GM18870 (cell line): Measurements from ENCODE around the gene DDX20.
"Not testable (repeated sequence)": the region's sequence is repeated elsewhere in the genome, so short reads cannot be mapped to it uniquely, and the experiment has no call there.

Experiments used
- ATAC-seq: cut with Tn5 transposase; IDR thresholded peaks from one replicate; pipeline ENCODE4 v1.9.1; 2021; ENCODE audit warnings: moderate library complexity; ENCODE audit not compliant: unreplicated experiment

The DDX20 gene

DNA sequence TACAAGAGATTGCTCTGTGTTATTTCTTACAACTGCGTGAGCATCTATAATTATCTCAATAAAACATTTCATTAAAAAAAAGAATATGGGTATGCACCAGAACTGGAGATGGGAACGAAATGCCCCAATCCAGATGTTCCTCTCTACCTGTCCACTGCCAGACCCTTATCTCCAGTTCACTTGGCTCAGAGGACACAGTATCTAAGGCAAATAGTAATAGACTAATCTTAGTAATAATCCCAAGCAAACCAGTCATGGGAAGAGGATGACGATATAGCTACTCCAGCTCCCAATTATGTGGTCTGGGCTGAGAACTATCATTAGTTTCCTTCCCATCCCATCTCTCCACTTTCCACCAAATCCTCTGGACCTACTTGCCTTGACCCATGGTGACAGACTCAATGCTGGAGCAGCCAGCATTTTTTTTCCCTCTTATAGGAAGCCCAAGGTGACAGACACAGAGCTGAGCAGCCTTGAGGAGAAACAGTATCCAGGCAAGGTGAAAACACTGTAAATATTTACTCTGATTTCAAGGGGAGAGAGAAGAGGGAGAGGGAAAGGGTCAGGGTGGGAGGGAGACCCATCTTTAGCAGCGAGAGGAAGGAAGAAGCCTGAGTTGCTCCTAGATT is 28.7 kb downstream of the DDX20 start:
- no peak for ATAC-seq

DNA sequence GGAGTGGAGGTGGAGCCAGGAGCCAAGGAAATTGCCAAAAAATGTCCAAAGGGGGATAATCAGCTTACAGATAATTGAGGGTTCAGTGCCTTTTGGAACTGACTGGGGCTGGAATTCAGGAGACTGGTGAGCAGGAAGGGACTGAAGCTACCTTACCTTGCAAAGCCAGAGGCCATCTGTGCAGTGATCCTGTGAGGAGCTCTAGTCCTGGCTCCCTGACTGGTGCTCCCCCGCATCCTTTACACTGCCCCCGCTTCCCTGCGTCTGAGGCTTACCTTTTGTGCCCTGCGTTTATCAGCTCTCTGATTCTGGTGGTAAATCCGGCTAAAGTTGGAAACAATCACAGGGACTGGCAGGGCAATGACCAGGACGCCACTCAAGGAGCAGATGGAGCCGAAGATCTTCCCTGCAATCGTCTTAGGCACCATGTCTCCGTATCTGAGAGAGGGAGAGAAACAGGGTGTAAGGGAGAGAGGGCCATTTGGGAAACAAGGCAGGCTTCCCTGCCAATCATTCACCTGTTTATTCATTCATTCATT is 31.0 kb downstream of the DDX20 start:
- ATAC-seq: no peak

DNA sequence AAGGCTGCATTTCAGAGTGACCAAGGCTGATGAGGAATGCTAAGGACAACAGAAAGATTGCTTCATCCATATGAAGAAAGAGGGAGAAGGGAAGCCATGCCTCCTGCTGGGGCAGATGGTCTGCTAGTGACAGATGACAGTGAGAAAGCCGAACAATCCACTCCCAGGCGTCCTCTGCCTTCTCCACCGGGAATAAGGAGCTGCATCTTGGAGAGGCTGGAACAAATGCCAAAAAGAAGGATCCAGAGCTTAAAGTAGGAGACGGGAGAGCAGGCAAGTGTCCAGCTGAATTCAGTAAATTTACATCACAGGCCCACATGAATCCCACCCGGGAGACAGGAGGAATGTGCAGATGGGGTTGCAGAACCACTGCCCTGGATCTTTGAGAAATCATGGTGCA is 33.4 kb downstream of the DDX20 start:
- no peak for ATAC-seq

DNA sequence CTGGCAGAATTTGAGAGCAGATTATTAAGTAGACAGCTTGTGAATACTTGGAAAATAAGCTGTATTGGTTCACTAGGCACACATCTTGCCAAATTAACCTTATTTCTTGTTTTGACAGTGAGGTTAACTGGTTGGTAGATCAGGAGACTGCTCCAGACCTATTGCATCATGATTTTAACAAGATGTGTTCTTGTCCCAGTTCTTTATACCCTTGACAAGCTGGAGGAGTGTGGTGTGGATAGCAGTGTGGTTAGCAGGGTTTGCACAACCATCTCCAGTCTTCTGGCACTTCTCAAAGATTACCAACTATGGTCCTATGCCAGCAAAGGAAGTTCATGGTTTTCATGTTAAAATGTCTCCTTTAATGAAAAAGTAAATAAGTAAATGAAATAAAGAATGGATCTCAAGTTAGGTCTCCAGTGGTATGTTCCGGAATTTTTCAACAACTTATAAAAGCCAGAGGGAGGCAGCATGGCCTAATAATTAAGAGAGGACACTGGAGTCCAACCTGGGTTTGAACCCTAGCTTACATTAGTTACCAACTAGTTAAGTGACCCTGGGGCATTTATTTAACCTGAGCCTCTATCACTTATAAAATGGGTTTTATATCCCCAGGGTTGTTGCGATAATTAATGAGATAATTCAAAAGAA is 34.1 kb downstream of the DDX20 start:
- ATAC-seq: no peak

DNA sequence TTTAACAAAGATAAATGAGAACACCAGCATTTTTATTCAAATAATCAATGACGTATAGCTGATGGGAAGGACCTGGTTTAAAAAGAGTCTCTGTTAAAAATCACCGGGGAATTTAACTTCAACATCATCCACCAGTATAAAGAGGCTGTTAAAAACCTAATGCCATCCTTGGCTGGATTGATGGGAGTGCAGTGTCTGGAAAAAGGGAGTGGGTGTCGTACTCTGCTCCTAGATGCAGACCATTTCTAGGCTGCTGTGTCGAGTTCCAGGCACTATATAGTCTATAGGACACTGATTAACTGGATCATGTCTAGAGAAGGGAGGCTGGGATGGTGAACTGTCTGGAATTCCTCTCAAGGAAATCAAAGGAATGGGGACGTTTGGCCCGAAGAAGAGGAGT is 36.1 kb downstream of the DDX20 start:
- ATAC-seq: no peak

DNA sequence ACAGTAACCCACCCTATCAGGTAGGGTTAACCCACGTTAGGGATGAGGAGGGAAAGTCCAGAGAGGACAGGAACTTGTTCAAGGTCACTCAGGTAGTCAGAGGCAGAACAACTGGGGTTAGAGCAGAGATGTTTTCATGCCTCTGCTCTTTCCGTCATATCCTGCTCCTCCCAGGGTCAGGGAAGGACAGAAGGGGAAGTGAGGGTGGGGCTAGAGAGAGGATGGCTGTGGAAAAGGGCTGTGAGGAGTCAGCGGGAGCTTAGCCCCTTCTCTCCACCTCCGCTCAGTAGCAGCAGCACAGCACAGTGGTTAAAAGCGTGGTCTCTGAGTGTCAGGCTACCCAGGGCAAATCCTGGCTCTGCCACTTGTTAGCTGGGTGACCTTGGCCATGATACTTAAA is 36.5 kb downstream of the DDX20 start:
- ATAC-seq: no peak

DNA sequence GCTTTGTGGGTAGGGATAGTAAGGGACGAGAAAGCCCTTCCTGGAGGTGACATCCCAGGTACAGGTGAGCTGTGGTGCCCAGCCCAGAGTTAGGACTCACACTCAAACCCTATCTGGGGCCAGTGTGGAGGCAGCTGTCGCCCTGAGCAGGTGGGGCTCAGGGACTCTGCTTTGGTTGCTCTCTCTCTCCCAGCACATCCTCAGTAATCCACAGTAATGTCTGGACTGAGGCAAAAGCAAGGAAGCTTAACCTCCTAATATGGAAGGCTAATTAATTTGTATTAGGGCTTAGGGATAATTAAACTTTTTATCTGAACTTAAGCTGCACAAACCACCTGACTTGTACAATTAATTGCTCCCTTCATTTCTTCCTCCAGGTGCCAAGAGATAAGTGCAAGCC is 38.2 kb downstream of the DDX20 start:
- no peak for ATAC-seq

DNA sequence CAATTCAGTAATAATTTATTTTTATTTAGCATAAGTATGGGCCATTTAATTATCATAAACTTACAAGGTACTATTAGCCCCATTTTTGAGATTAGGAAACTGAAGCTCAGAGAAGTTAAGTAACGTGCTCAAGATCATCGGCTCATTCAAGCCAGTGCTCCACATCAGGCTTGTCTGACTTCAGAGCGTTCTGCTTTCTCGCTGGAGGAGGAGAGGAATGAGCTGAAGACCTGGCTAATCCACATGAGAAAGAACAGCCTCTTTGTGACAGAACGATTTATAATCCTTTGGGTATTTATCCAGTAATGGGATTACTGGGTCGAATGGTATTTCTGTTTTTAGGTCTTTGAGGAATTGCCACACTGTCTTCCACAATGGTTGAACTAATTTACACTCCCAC is 39.7 kb downstream of the DDX20 start:
- ATAC-seq: no peak

DNA sequence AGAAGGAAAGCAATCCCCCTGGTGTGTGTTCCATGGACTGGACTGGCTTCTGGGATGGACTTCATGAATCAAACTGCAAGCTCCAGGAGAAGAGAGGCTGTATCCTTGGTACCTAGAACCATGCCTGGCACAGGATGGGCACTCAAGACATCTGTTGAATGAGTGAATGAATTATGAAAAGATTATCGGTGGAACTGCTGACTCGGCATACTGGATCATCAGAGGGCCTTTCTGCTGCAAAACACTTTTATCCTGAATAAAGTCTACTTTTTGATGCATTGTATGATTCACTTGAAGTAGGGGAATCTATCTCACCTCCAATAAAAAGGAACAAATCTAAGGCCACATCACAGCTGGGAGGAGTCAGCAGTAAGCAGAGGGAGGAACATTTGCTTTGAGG is 42.9 kb downstream of the DDX20 start:
- ATAC-seq: no peak

DNA sequence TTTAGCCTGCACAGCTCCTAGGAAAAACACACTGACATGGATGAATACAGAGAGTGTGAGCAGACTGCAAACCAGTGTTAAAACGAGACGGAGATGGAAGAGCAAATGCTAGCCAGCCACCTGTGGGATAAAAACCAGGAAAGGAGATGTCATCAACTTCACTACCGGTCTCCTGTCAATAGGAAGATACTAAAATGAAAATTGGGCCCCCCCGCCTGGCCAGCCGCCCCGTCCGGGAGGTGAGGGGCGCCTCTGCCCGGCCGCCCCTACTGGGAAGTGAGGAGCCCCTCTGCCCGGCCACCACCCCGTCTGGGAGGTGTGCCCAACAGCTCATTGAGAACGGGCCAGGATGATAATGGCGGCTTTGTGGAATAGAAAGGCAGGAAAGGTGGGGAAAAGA is 44.0 kb downstream of the DDX20 start:
- not testable (repeated sequence) for ATAC-seq

DNA sequence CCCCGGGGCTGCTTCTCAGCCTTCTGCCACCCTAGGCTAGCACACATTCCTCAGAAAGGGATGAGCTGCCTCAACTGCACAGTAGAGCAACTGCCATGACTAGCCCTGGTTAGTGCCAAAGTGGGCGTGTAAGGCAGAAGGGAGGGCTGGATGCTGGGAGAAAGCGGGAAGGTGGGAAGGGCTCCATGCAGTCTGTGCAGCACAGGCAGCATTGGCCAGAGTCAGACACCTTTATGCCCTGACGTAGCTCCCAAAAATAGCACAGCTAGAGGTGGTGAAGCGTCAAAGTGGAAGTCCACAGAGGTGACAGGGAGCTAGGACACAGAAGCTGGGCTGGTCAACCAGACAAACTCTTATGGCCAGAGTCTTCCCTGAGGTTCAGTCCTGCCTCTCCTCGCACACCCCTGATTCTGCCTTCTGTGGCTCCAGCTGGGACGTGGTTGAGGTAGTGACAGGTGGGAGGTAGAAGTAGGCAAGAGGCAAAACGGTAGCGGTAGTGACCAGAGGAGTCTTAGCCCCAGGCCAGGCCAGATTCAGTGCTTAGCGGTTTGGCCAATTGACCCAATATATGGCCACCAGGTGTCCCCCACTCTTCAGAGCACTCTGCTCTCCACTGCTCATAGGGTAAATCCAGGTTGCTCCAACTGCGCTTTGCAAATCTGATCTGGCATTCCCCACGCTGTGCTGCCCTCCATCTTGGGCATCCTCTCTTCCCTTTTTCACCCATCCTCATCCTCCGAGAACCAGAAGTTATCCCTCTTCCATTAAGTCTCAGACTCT is 45.6 kb downstream of the DDX20 start:
- no peak for ATAC-seq

DNA sequence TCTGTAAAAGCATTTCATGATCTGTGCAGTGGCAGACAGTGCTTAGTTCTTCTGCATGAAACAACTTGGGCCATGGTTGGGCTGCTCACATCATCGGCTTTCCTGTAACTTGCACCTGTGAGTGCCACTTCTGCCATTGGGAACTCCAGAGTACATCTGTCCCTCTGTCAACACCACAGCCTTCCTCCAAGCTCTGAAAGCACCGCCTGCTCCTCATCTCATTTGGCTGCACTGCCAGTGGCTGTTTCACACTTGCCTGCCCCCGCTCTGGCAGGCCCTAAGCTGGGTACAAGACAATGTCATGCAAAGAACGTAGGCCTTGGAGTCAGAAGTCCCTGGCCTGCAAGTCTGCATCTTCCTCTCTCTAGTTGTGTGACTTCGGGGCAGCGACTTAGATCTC is 46.4 kb downstream of the DDX20 start:
- no peak for ATAC-seq

DNA sequence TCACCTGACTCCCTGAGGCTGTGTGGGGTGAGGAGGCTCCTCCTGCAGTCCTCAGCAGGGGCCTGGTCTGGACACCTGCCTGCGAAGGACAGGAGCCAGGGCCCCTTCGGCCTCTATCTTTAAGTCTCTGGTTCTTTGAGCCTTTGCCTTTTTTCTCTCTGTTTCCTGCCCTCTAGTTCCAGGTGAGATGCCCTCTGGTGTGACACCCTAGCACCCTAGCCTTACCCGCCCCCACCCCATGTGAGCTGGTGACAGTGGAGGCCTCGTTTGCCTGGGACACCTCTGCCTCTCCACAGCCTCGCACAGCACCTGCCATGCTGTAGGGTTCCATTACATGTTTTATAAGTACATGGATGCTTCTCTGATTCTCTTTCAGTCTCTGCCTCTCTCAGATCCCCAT is 47.3 kb downstream of the DDX20 start:
- no peak for ATAC-seq

DNA sequence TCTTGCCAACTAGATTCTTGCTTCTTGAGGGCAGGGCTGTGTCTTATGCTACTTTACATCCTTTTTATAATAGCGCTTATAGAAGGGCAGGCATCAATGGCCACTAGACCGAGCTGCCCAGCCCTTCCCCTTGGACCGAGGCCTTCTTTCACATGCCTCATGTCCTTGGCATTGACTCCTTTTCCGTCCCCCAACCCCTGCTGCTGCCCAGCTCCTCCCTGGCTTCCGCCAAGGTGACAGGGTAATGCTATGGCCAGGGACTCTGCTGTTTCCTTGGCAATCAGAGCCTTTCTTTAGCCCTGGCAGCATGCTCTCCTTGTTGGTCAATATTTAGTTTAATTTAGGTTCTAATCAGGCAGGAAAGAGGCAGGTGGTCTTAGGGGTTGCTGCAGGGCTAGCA is 48.2 kb downstream of the DDX20 start:
- no peak for ATAC-seq

DNA sequence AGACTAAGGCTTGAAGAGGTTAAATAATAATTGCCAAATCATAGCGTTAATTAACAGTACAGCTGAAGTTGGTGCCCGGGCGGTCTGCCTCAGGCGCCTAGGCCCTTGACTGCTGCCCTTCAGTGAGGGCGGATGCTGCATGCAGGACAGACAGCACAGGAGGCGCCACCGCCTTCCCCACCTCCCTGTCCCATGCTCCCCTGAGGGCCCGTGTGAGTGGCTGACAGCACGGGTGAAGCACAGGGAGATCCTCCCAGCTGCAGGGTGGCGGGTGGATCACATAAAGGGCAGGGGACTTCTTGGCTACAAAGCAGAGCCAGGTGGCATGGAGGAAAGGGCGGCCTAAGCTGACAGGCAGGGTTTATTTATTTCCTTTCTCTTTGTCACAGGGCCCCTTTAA is 49.1 kb downstream of the DDX20 start:
- no peak for ATAC-seq

DNA sequence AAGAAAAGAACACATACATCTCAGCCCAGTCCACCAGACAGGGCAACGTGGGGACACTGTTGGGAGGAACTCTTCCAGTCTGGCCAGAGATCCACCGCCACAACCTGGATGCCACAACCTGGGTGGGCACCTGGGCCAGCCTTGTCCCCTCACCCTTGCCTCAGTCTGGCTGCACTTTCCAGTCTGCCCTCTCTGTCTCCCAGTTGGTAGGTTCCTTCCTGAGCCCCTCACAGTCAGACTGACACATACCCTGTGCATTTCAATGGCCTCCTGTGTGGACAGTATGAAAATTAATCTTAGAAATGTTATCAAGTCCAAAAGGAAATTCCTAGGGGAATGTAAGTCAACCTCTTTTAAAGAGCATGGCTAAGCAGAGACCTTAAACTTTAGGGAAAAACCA is 49.5 kb downstream of the DDX20 start:
- ATAC-seq: no peak

DNA sequence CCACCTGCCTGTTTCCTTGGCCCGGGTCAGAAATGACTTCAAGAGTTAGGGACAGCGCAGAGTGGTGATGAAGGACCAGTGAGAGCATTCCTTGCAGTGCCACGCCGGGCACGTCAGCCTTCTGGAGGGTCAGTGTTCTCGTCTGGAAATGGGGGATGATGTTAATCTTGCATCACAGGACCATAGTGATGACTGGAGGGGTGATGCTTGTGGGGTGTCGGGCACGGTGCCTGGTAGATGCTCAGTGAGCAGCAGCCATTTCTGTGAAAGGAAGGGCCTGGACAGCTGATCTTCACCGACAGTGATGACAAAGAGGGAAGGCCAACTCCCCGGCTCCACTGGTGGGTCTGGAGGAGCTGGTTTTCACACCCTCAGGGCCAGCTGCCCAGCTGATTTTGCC is 56.2 kb downstream of the DDX20 start:
- no peak for ATAC-seq

DNA sequence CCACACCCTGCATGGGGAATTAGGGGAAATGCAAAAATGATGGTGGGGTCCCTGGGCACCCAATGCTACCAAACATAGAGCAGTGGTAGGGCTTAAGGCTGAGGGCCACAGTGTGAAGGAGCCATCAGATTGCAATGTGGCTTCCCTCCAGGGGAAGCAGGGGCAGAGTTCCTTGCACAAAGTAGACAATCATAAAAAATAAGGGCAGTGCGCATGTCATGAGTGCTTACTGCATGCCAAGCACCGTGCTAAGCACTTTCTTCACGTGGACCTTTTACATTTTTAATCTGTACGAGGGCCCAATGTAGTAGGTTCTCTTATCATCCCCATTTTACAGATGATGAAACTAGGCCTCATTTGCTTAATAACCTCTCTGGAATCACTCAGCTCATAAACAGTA is 56.6 kb downstream of the DDX20 start:
- no peak for ATAC-seq

DNA sequence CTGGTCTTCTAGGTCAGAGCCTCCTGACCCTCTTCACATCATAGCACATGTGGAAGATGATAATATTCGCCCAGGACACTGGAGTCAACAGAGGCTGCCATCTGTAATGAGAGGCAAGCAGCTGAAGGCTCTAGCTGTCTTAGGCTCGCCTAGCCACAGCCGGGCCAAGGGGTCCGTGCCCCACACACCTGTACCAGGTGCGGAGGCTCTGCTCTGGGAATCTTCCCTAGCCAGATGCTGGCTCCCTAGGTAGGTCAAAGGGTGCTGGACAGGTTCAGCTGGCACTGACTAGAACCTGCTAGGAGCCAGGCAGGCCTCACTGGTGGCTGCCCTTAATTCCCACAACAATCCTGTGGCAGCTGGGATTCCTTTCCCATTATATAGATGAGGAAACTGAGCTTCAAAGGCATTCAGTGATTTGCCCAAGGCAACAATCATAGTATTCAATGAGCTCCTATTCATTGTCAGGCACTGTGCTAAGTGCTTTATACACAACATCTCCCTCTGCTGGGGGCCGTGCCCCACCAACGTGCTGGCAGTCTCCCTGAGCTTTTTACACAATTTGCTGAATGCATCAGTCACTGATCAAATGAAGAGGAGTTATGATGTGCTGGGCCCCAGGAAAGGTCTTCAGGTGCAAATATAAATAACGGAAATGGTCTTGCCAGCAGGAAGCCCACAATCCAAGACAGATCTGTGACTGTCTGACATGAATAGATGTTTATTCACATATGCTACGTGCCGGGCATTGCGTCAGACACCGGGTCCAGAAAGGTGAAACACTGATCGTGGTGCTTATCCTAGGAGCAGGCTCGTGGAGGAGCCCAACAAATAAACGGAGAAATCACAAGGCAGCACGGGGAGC is 58.0 kb downstream of the DDX20 start:
- no peak for ATAC-seq

DNA sequence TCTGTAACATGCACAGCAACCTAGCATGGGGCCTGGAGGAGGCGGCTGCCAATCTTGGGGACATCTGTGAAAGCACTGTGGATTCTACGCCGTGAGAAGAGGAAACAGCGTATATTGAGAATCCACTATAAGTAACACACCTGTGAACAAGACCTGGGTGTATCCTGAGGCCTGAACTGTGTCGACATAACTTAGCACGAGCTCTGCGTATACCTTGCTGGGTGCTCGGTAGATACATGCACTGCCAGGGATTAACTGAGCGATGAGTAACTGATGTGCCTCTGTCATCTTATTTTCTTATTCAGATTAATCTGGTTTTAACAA is 58.6 kb downstream of the DDX20 start:
- no peak for ATAC-seq

DNA sequence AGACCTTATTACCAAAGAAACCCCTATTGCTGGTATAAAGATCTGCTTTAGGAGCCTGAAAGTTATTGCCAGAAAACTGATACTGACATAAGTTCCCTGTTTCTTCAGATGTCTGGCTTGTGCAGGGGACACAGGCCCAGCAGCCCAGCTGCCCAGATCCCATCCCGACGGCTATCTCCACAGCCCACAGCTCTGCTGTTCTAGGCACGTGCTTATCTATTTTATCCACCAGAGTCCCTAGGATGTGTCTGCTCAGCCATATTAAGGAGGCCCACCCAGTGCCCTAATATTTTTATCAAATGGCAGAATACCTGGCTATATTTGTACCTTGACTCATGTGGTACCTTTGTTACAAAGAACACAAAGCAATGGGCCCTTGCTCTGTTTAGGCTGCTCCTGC is 58.9 kb downstream of the DDX20 start:
- no peak for ATAC-seq
